AG04450 (cell line): ENCODE results near the gene ATP11A. TPM values are rescaled to one million over a fixed set of nuclear protein-coding genes. Genes with fewer than 3 reads are reported as not detected.

ENCODE experiments used
- CTCF ChIA-PET: fragments of 300-600, 350-600 bp; formaldehyde crosslinking; extraction: SDS; loops from one replicate; lab custom pipeline; 2022; ENCODE audit warnings: antibody characterized with exemption, inconsistent platforms; lab: Charles Lee
- POLR2A ChIA-PET: fragments of 350-600 bp; formaldehyde crosslinking; extraction: SDS; loops from one replicate; lab custom pipeline; 2021; ENCODE audit warnings: antibody characterized with exemption, inconsistent platforms; lab: Yijun Ruan, JAX
- DNase-seq: peaks from one replicate; pipeline ENCODE4 v3.0.0-alpha.2; 2011; ENCODE audit warnings: low read depth, low spot score
- H3K27ac ChIP-seq: one replicate; pipeline ENCODE4 v1.5.1; 2012; ENCODE audit warnings: low read depth, low read length, control low read depth
- H3K27me3 ChIP-seq: one replicate; pipeline ENCODE4 v1.6.0; 2012; ENCODE audit warnings: low read length; ENCODE audit not compliant: control insufficient read depth, insufficient read depth
- H3K4me3 ChIP-seq: 2 replicates; pipeline ENCODE4 v1.5.1; 2011; ENCODE audit warnings: mild to moderate bottlenecking, low read depth, low read length, control low read depth
- H3K9me3 ChIP-seq: 2 replicates; pipeline ENCODE4 v1.5.1; 2012; ENCODE audit warnings: low read length; ENCODE audit not compliant: control insufficient read depth, insufficient read depth
- polyA plus RNA-seq: library from polyadenylated mRNA; depleted of rRNA; stranded (reverse); fragments of >200 nt; gene quantifications from 2 replicates; pipeline ENCODE4 v1.2.3, GENCODE V29; 2011
- TF ChIP-seq, protein P1 (sequence below): IDR thresholded peaks from 2 replicates; pipeline ENCODE4 v1.5.1; 2011; ENCODE audit warnings: low read depth, low read length, control low read depth, inconsistent platforms

Gene ATP11A
- polyA plus RNA-seq, 1 experiment, result 5.8 TPM

DNA sequence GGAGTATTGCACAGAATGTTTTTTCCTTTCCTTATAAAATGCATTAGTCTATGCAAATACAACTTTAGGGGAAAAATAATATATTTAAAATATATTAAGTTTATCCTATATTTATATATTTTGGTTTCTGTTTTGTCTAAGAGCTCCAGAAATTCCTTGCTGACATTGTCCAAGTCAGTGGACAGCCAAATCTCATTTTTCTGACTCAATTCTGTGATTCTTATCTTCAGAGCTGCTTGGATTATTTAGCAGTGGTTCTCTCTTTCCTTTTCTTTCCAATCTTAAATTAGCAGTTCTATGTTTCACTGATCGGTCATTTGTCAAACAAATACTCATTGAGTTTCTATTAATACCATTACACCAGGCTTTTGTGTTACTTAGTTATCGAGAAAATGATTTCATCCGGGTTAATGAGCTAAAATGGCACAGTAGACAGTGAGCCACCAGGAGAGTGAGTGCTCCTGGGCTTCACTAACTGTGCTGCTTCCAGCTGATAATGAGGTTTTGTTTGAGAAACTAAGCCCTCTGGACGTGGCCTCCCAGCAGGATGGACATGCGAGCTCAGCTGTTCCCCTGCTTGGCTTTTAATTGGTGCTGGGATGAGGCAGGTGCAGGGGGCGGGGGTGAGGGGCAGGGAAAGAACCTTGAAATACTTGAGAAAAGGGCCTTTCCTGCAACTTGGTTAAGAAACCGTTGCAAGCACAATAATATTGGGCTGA is 44.0 kb downstream of the ATP11A start:
- Histone ChIP-seq H3K27ac (no peak overlapping the region), H3K9me3 (peaks cover 4% of the 10 kb centered on the region; the same call in 1 of the 2 replicates), H3K4me3 (no peak overlapping the region), H3K27me3 (no peaks in the 10 kb centered on the region)
- no peak for DNase-seq
- POLR2A ChIA-PET, result no interaction called here
- CTCF ChIA-PET, result no interaction called here
- TF ChIP-seq, protein P1, sequence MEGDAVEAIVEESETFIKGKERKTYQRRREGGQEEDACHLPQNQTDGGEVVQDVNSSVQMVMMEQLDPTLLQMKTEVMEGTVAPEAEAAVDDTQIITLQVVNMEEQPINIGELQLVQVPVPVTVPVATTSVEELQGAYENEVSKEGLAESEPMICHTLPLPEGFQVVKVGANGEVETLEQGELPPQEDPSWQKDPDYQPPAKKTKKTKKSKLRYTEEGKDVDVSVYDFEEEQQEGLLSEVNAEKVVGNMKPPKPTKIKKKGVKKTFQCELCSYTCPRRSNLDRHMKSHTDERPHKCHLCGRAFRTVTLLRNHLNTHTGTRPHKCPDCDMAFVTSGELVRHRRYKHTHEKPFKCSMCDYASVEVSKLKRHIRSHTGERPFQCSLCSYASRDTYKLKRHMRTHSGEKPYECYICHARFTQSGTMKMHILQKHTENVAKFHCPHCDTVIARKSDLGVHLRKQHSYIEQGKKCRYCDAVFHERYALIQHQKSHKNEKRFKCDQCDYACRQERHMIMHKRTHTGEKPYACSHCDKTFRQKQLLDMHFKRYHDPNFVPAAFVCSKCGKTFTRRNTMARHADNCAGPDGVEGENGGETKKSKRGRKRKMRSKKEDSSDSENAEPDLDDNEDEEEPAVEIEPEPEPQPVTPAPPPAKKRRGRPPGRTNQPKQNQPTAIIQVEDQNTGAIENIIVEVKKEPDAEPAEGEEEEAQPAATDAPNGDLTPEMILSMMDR, result no peak

DNA sequence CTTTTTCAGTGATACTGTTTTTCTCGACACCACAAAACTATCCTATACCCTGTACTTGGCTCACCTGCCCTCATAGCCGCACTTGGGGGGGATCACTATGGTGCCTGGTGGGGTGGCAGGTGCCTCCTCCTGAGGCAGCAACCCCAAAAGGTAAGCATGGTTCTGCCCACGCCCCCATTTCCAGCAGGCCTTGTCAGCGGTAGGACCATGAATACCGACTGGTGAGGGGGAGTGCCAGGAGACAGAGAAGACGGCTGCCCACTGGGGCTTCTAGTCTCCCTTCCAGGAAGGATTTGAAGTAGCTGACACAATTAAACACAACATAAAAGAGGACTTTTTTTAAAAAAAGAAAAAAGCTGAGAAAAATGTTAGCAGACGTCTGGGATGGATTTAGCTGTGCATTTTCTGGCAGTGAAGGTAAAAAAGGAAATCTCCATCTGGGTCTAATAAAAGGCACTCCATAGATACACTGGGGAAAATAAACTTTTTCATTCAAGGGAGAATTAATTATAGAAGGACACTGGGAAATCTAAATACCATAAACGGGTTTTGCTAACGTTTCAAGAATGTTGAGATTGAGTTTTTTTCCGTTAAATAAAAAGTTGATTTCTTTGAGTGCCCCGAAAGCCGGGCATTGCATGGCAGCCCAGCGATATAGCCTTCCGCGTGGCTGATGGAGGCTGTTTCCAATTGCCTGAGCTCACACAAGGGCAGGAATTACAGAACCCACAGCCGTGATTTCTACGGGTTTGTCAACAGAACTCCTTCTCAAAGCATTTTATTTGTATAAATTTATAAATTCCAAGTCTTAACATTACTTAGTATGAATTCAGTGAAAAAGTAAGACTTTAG is 45.1 kb downstream of the ATP11A start:
- TF ChIP-seq, protein P1, result no peak
- CTCF ChIA-PET, result no interaction called here
- POLR2A ChIA-PET, result no interaction called here
- Histone ChIP-seq H3K27ac (no peak overlapping the region), H3K4me3 (no peak overlapping the region), H3K9me3 (peaks cover 4% of the 10 kb centered on the region; the same call in 1 of the 2 replicates), H3K27me3 (no peaks in the 10 kb centered on the region)
- no peak for DNase-seq

DNA sequence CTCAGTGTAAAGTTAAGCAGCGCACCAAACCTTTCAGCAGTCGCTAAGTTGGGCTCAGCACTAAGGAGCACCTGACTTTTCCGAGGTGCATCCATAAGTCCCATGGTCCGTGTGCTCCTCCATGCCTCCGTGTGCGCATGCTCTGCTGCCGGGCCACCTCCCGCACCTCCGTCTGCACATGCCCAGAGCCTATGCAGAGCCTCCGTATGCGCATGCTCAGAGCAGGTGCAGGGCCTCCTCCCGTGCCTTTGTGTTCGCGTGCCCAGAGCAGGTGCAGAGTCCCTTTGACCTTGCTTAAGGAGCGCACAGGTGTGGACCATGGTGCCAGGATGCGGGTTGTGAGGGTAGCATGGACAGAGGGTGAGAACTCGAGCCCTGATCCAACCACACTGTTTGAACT is 46.0 kb downstream of the ATP11A start:
- TF ChIP-seq, protein P1, result no peak
- H3K4me3 ChIP-seq, result no peak overlapping the region
- ChIA-PET CTCF (no interaction called here), POLR2A (no interaction called here)
- H3K9me3 ChIP-seq, result peaks cover 4% of the 10 kb centered on the region; the same call in 1 of the 2 replicates
- H3K27me3 ChIP-seq, result no peaks in the 10 kb centered on the region
- no peak for DNase-seq
- H3K27ac ChIP-seq, result no peak overlapping the region

DNA sequence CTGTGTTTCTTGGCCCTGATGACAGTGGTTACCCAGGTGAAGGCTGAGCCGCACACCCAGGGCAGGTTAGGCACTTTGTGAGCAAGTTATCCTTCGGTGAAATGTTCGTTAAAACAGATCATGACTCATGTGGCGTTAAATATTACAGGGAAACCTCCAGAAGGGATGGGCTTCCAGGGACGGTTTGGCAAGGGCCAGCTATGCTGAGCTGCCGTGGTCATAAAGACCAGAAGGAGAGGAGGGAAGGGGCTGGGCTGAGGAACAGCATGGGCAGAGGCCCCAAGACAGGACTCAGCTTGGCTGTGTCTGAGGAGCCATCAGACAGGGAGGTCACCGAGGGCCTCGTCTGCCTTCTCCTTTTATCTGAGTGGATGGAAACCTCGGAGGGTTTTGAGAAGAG is 47.5 kb downstream of the ATP11A start:
- ChIA-PET POLR2A (interaction anchor here (1.1 kb wide), 1 partner anchor 46 kb away, joined by 3 read pairs; no protein-coding TSS in a partner anchor), CTCF (no interaction called here)
- no peak overlapping the region for H3K27ac ChIP-seq
- H3K9me3 ChIP-seq, result peaks cover 4% of the 10 kb centered on the region; the same call in 1 of the 2 replicates
- TF ChIP-seq, protein P1, result no peak
- DNase-seq, result no peak
- H3K4me3 ChIP-seq, result no peak overlapping the region
- no peaks in the 10 kb centered on the region for H3K27me3 ChIP-seq

DNA sequence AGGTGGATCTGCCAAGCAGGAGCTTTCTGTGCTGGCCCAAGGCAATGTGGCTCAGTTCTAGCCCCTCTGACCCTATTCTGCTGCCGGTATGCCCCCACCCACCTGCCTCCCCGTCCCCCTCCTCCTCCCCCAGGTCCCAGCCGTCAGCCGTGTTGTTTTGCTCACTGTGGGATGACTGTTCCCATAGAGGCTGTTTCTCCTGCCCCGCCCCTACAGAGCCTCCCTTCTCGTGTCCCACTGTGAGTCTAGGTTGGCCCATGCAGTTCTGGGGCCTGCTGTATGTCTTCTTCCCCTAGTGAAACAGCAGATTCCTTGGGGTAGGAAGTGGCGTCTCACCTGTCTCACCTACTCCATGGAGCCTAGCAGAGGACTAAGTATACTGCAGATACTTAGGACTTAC is 48.8 kb downstream of the ATP11A start:
- ChIA-PET CTCF (no interaction called here), POLR2A (no interaction called here)
- Histone ChIP-seq H3K27ac (no peak overlapping the region), H3K4me3 (no peak overlapping the region), H3K27me3 (no peaks in the 10 kb centered on the region), H3K9me3 (peaks cover 4% of the 10 kb centered on the region; the same call in 1 of the 2 replicates)
- no peak for DNase-seq
- TF ChIP-seq, protein P1, result no peak
